ENCODE measurements around the gene CCN2.

- no peak for TF ChIP-seq PHF8 (IDR thresholded peaks at IDR 0.05; ENCODE audit: borderline replicate concordance, low read depth)
- no peak for TF ChIP-seq FOXS1 (CRISPR knock-in tag; IDR thresholded peaks at IDR 0.05)
- TF ChIP-seq POLR2A (IDR thresholded peaks at IDR 0.05; ENCODE audit: low read length), result no peak
- no peak for TF ChIP-seq CTCF (IDR thresholded peaks at IDR 0.05)
- no peak for TF ChIP-seq JUNB (IDR thresholded peaks at IDR 0.05)
- no peak for TF ChIP-seq MAZ (IDR thresholded peaks at IDR 0.05; ENCODE audit: borderline replicate concordance, low read depth, low read length)
- no peak for TF ChIP-seq RAD21 (conservative IDR thresholded peaks at IDR 0.05 in 1 of 2, IDR thresholded peaks at IDR 0.05 in 1 of 2)
- TF ChIP-seq CHD2 (IDR thresholded peaks at IDR 0.05; ENCODE audit: low read length, partially characterized antibody), result no peak
These were observed 37.9 kb upstream of the CCN2 start for GRCh38 chr6:131989036-131989435.

Data from A549 (cell line).